Measurements from ENCODE around the gene APBA3.

The APBA3 gene

DNA sequence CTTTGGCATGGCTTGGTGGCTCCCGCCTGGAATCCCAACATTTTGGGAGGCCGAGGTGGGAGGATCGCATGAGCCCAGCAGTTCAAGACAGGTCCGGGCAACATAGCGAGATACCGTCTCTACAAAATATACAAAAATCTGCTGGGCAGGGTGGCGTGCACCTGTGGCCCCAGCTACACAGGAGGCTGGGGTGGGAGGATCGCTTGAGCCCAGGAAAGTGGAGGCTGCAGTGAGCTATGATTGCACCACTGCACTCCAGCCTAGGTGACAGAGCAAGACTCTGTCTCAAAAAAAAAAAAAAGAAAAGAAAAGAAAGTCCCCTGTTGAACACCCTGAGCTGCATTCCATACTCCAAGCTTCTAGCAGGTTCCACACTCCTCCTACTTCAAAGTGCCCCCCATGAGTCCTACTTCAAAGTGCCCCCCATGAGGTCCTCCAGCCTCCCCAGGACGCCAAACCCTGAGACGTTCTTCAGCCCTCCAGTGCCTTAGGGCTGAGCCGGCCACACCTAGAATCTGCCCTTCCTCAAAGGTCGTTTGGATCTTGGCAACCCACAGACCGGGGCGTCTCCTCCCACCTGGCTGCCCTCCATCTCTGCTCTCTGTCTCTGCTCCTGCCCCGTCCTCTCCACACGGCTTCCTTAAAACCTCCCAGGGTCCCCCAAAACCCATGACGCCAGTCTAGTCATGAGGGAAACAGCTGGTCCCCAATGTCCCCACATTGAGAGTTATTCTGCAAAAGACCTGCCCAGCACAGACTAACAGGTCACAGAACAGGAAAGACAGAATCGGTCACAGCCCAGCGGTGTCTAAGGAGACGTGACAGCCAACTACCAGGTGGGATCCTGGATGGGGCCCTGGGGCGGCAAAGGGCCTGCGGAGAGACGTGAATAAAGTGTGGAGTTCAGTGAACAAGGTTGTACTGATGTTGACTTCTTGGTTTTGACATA is 48.6 kb downstream of the APBA3 start:
- no peak overlapping the region for H3K4me3 ChIP-seq (ENCODE audit: low read depth, low read length)
- no peak for TF ChIP-seq CTCF (IDR thresholded peaks at IDR 0.05; ENCODE audit: low read depth, low read length)

DNA sequence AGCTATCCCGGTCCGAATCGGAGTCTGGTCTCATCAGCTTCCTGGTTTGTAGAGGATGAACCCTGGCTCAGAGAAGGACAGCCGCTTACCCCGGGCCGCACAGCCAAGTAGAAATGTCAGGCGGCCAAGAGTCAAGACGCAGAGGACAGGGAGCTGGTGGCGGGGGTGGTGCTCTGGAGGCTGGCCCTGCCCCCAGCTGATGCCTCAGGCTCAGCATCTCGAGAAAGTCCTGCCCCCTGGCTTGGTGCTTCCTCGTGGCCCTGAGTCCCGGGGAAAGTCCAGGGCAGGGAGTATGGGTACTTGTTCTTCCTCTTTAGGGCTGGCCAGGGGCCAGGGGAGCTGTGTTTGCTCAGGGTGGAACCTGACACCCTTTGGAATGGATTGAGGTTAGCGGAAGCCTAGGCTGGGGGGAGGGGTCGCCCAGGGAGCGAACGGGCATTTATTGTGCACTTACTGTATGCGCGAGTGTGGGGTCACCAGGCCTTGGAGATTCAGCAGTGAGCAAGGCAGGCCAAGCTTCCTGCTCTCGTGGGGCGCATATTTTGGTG is 51.2 kb downstream of the APBA3 start:
- no peak for TF ChIP-seq CTCF (IDR thresholded peaks at IDR 0.05; ENCODE audit: low read depth, low read length)
- no peak overlapping the region for H3K4me3 ChIP-seq (ENCODE audit: low read depth, low read length)

GRCh38 chr19:3708207-3708931 is 53.1 kb downstream of the APBA3 start, which contains the start of gene TJP3:
TSS of gene TJP3 (plus strand) at chr19:3708384. CDS start at chr19:3728433, 20,049 bp downstream.
- no peak for TF ChIP-seq CTCF (IDR thresholded peaks at IDR 0.05; ENCODE audit: low read depth, low read length)
- H3K4me3 ChIP-seq (ENCODE audit: low read depth, low read length) = no peak within 1 kb of the TSS

- no peak for TF ChIP-seq CTCF (IDR thresholded peaks at IDR 0.05; ENCODE audit: low read depth, low read length)
- H3K4me3 ChIP-seq (ENCODE audit: low read depth, low read length) = no peak overlapping the region
Observed at GRCh38 chr19:3707868-3708206, 53.7 kb downstream of the APBA3 start.

DNA sequence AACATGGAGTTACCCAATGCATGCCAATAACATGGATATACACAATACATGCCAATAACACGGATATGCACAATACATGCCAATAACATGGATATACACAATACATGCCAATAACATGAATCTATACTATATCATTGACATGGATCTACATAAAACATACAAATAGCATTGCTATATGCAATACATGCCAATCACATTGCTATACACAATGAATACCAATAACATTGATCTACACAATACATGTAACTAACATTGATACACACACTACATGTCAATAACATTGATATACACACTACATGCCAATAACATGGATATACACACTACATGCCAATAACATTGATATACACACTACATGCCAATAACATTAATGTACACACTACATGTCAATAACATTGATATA is 60.3 kb downstream of the APBA3 start:
- TF ChIP-seq CTCF (IDR thresholded peaks at IDR 0.05; ENCODE audit: low read depth, low read length) = no peak

More for the DNA sequence above, 60.3 kb downstream of the APBA3 start:
- H3K4me3 ChIP-seq (ENCODE audit: low read depth, low read length) = no peak overlapping the region

Data from WI38 (cell line).